ENCODE data around the gene ARHGAP6.

DNA sequence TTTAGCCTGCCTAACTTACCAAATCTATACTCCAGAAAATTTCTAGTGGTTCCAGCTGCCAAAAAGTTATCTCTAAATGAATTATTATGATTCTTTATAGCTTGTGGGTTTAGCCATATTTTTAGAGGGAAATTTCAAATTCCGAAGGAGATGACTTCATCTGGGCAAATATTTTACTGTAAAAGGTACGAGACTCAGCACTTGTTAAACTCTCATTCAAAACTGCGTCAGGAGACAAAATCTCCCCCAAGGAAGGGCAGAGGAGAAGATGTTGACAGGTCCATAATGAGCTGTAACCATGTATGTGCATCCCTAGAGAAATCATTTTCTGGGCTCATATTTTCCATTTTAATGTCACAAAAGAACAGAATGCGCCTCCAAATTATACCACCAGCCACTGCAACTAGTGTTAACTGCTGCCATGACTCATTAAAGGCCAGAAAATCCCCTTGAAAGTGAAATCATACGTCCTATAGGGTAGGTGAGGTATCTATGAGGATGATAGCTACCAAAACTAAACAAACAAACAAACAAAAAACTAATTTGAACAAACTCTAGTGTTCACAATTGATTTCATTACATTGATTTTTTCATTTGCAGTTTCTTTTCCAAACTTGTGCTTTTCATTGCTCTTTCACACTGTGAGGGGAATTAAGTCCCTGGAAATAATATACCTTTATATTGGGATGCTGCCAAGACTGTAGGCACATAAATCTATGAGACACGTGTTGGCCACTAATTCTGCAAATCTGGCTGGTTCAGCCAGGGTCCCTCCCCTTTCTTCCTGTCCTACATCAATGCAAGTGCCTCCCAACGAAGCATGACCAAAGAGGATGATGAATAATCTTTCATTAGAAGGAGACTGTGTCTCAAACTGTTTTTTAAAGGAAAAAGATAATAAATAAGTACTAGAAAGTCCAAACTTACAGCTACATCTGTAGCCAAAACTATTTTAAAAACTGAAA, 85.8 kb downstream of the ARHGAP6 start:
- TF ChIP-seq CREB1 (IDR thresholded peaks at IDR 0.05; ENCODE audit: low read depth): no peak
- TF ChIP-seq MAX (IDR thresholded peaks at IDR 0.05): no peak
- TF ChIP-seq CEBPB (IDR thresholded peaks at IDR 0.05): no peak
- no peak for TF ChIP-seq EP300 (IDR thresholded peaks at IDR 0.05; ENCODE audit: borderline replicate concordance)
